HepG2 (cell line): ENCODE data around the gene ABHD2. TPM values are rescaled to one million over a fixed set of nuclear protein-coding genes. Genes with fewer than 3 reads are reported as not detected.

Experiments
- ATAC-seq: fragments of 200-7000 bp; cut with Tn5 transposase; 3 replicates; pipeline ENCODE4 v1.9.1; 2020; ENCODE audit warnings: mild to moderate bottlenecking, moderate library complexity
- BruUV-seq: library from RNA; stranded (reverse); fragments of 400-500 nt; replicated peaks from 2 replicates; lab custom pipeline; 2021; lab: Mats Ljungman, UMichigan
- CTCF ChIA-PET: fragments of 300-600 bp; formaldehyde crosslinking; extraction: SDS; loops from one replicate; lab custom pipeline; 2021; ENCODE audit warnings: low total read pairs, inconsistent platforms, low intra/inter-chr PET ratio; lab: Yijun Ruan, JAX
- POLR2A ChIA-PET: fragments of 350-600 bp; sonication (Branson Sonifier 250); formaldehyde crosslinking; loops from one replicate; lab custom pipeline; 2020; ENCODE audit warnings: antibody characterized with exemption, inconsistent platforms; lab: Yijun Ruan, JAX
- DNase-seq: peaks from one replicate; pipeline ENCODE4 v3.0.0-alpha.2; 2015; ENCODE audit warnings: low spot score
- FAIRE-seq: peaks from 3 replicates; lab custom pipeline; 2011; peaks lifted over from hg19 to GRCh38; lab: Jason Lieb, UNC
- H2AFZ ChIP-seq: one replicate; pipeline ENCODE4 v1.6.1; 2011; ENCODE audit warnings: low read length, inconsistent platforms
- H3K27ac ChIP-seq: fragments of 300-600 bp; 3 replicates; pipeline ENCODE4 v1.8.0; 2011; ENCODE audit warnings: mixed run types, mild to moderate bottlenecking, mixed read lengths, low read length, inconsistent platforms; ENCODE audit not compliant: insufficient read depth; ENCODE audit errors: extremely low read length
- H3K27me3 ChIP-seq, 2 experiments: fragments of 200-600 bp in 1 of 2; 2 replicates in 1 of 2; 3 replicates in 1 of 2; pipeline versions ENCODE4 v1.6.0 to v1.8.0; 2011; ENCODE audit warnings: low read length in 2 of 2, mild to moderate bottlenecking in 2 of 2, moderate library complexity in 2 of 2, inconsistent platforms in 1 of 2; ENCODE audit not compliant: insufficient read depth in 2 of 2, control insufficient read depth in 1 of 2
- H3K36me3 ChIP-seq, 2 experiments: fragments of 200-600 bp in 1 of 2; replicated peaks in 1 of 2; 2 replicates in 1 of 2; 3 replicates in 1 of 2; pipeline versions ENCODE4 v1.5.1 to v1.8.0; 2011; ENCODE audit warnings: low read length in 2 of 2, inconsistent platforms in 1 of 2; ENCODE audit not compliant: insufficient read depth in 2 of 2, control insufficient read depth in 1 of 2
- H3K4me1 ChIP-seq: 2 replicates; pipeline ENCODE4 v1.5.1; 2012; ENCODE audit warnings: low read length, inconsistent platforms; ENCODE audit not compliant: insufficient read depth
- H3K4me2 ChIP-seq: 2 replicates; pipeline ENCODE4 v1.6.0; 2011; ENCODE audit warnings: low read depth, low read length, inconsistent platforms
- H3K4me3 ChIP-seq, 3 experiments: fragments of 200-600 bp in 1 of 3; sonication (generic), shearing (Covaris generic) in 1 of 3; replicated peaks in 1 of 3; 2 replicates each; pipeline ENCODE4 v1.5.1; 2011 to 2016; ENCODE audit warnings: low read length in 3 of 3, inconsistent platforms in 2 of 3, low read depth in 2 of 3, mild to moderate bottlenecking in 2 of 3, control low read depth in 1 of 3, mixed read lengths in 1 of 3; ENCODE audit not compliant: insufficient read depth in 1 of 3
- H3K79me2 ChIP-seq: one replicate; pipeline ENCODE4 v1.6.1; 2011; ENCODE audit warnings: low read length, inconsistent platforms; ENCODE audit not compliant: insufficient read depth
- H3K9ac ChIP-seq: 2 replicates; pipeline ENCODE4 v1.6.0; 2011; ENCODE audit warnings: mild to moderate bottlenecking, low read depth, low read length, inconsistent platforms; ENCODE audit not compliant: insufficient read depth
- H3K9me3 ChIP-seq: 2 replicates; pipeline ENCODE4 v1.5.1; 2012; ENCODE audit warnings: mild to moderate bottlenecking, low read length
- H4K20me1 ChIP-seq: 2 replicates; pipeline ENCODE4 v1.6.0; 2011; ENCODE audit warnings: inconsistent platforms, mild to moderate bottlenecking, low read length, moderate library complexity; ENCODE audit not compliant: insufficient read depth
- FOXA3 ChIP-seq: IDR thresholded peaks from 2 replicates; pipeline ENCODE4 v1.6.1; 2016; ENCODE audit warnings: missing genetic modification reagents, missing compliant biosample characterization
- FOXP1 ChIP-seq, 2 experiments: fragments of 450-650 bp in 1 of 2; IDR thresholded peaks; 2 replicates each; pipeline ENCODE4 v1.6.1; 2017 to 2018; ENCODE audit warnings: antibody characterized with exemption in 1 of 2
- HNF4A ChIP-seq: sonication (generic); formaldehyde crosslinking; IDR thresholded peaks from 2 replicates; pipeline ENCODE4 v1.4.0; 2020; ENCODE audit warnings: missing genetic modification reagents
- MED1 ChIP-seq: sonication (generic); formaldehyde crosslinking; IDR thresholded peaks from 2 replicates; pipeline ENCODE4 v1.4.0; 2020; ENCODE audit warnings: missing genetic modification reagents
- NCOA2 ChIP-seq: sonication (generic); formaldehyde crosslinking; IDR thresholded peaks from 2 replicates; pipeline ENCODE4 v1.8.0; 2022; ENCODE audit warnings: inconsistent platforms
- SOX13 ChIP-seq, 3 experiments: fragments of 450-650 bp in 1 of 3; sonication (generic) in 1 of 3; formaldehyde crosslinking in 1 of 3; IDR thresholded peaks in 2 of 3; conservative IDR thresholded peaks in 1 of 3; 2 replicates each; pipeline versions ENCODE4 v1.5.0 to v1.6.1; 2016 to 2020; ENCODE audit warnings: antibody characterized with exemption in 1 of 3, mild to moderate bottlenecking in 1 of 3, missing compliant biosample characterization in 1 of 3, missing genetic modification reagents in 1 of 3, moderate library complexity in 1 of 3
- TEAD3 ChIP-seq: optimal IDR thresholded peaks from 2 replicates; pipeline ENCODE3; 2016; ENCODE audit warnings: borderline replicate concordance
- ZNF773 ChIP-seq: sonication (generic); formaldehyde crosslinking; IDR thresholded peaks from 2 replicates; pipeline ENCODE4 v1.4.0; 2020; ENCODE audit warnings: missing genetic modification reagents, borderline replicate concordance
- WGBS: methylation state at CpG from one replicate; pipeline ENCODE4 v1.1.6; 2017; ENCODE audit warnings: low lambda C conversion rate; 5-methylcytosine and 5-hydroxymethylcytosine counted together
- in situ Hi-C: cut with HindIII; loops from 2 replicates; pipeline ENCODE4 v1.10.0; 2017; ENCODE audit warnings: low pct_unique_long_range_greater_than_20kb; ENCODE audit not compliant: extremely low pct_ligation_motif_present
- intact Hi-C: fragments of 100-400 bp; cut with micrococcal nuclease; formaldehyde crosslinking; loops from one replicate; pipeline ENCODE4 v1.10.0; 2022; ENCODE audit not compliant: unreplicated experiment
- polyA plus RNA-seq, 8 experiments: library from polyadenylated mRNA; depleted of rRNA in 3 of 8; stranded (reverse) in 7 of 8; unstranded in 1 of 8; fragments of >200 nt; fragmentation: Illumina TruSeq in 4 of 8; extraction: Trizol in 4 of 8; gene quantifications; 2 replicates each; pipeline versions ENCODE4 v1.2.1 to v1.2.3, GENCODE V29; 2011 to 2016; ENCODE audit warnings: low read depth in 4 of 8, missing spikeins in 1 of 8, mixed read lengths in 1 of 8; ENCODE audit not compliant: insufficient read depth in 1 of 8
- total RNA-seq, 5 experiments: library from RNA; depleted of rRNA; stranded (reverse); fragments of >200 nt; fragmentation: Illumina TruSeq; extraction: Trizol; gene quantifications; 2 replicates each; pipeline ENCODE4 v1.2.3, GENCODE V29; 2016; ENCODE audit warnings: low read depth in 1 of 5
- TF ChIP-seq, protein P1 (sequence below): sonication (generic); formaldehyde crosslinking; conservative IDR thresholded peaks from 2 replicates; pipeline ENCODE4 v1.4.0; 2020; ENCODE audit warnings: mild to moderate bottlenecking, missing genetic modification reagents, moderate library complexity
- TF ChIP-seq, protein P2 (sequence below): sonication (generic); formaldehyde crosslinking; IDR thresholded peaks from 2 replicates; pipeline ENCODE4 v1.5.1; 2020; ENCODE audit warnings: mild to moderate bottlenecking, missing genetic modification reagents, moderate library complexity
- TF ChIP-seq, protein P3 (sequence below): sonication (generic); formaldehyde crosslinking; IDR thresholded peaks from 2 replicates; pipeline ENCODE4 v1.4.0; 2020; ENCODE audit warnings: missing genetic modification reagents, borderline replicate concordance

ABHD2 gene
- total and polyA plus RNA-seq, 2 of the 13 experiments (the other 11 are each of a cell fraction or from before 2014, with no cell fraction given), result 14.8 to 22.4 TPM

DNA sequence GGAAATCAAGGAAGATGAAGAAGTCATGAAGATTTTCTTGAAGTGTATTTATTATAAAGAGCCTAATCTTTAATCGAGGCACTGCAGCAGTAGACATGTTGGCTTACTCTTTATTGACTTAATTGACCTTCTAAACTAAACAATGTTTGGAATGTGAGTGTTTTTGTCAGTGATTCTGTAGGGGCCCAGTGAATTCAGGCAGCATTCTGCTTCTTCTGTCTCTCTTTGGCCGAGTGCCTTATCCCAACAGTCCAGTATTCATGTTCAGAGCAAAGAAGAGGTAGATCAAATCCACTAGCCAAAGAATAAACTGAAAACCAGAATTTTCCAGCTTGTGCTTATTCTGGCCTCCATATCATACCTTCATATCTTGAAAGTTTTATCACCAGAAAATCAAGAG lies 77.4 kb downstream of the ABHD2 start:
- Histone ChIP-seq H3K36me3 (peaks cover 0 to 7% of the 10 kb centered on the region in 2 experiments; a peak in 3 of 5 replicates), H3K4me3 (no peak overlapping the region), H2AFZ (no peak overlapping the region), H3K27me3 (no peaks in the 10 kb centered on the region), H3K4me2 (peak overlapping the region; percentile 18), H3K9me3 (no peaks in the 10 kb centered on the region), H3K9ac (no peak overlapping the region), H3K4me1 (peaks cover 71% of the 10 kb centered on the region), H4K20me1 (no peaks in the 10 kb centered on the region), H3K79me2 (no peaks in the 10 kb centered on the region), H3K27ac (peak overlapping the region; percentile 65)
- TF ChIP-seq NCOA2 (CRISPR knock-in tag), result peak; percentile 32; the same call in 1 of the 2 replicates
- TF ChIP-seq SOX13 (IDR thresholded peaks at IDR 0.05), result no peak
- TF ChIP-seq SOX13 (CRISPR knock-in tag; conservative IDR thresholded peaks at IDR 0.05 in 1 of 2, IDR thresholded peaks at IDR 0.05 in 1 of 2), result peak in 1 of 2 experiments; percentile 19; a peak in 1 of 4 replicates
- TF ChIP-seq, protein P1, sequence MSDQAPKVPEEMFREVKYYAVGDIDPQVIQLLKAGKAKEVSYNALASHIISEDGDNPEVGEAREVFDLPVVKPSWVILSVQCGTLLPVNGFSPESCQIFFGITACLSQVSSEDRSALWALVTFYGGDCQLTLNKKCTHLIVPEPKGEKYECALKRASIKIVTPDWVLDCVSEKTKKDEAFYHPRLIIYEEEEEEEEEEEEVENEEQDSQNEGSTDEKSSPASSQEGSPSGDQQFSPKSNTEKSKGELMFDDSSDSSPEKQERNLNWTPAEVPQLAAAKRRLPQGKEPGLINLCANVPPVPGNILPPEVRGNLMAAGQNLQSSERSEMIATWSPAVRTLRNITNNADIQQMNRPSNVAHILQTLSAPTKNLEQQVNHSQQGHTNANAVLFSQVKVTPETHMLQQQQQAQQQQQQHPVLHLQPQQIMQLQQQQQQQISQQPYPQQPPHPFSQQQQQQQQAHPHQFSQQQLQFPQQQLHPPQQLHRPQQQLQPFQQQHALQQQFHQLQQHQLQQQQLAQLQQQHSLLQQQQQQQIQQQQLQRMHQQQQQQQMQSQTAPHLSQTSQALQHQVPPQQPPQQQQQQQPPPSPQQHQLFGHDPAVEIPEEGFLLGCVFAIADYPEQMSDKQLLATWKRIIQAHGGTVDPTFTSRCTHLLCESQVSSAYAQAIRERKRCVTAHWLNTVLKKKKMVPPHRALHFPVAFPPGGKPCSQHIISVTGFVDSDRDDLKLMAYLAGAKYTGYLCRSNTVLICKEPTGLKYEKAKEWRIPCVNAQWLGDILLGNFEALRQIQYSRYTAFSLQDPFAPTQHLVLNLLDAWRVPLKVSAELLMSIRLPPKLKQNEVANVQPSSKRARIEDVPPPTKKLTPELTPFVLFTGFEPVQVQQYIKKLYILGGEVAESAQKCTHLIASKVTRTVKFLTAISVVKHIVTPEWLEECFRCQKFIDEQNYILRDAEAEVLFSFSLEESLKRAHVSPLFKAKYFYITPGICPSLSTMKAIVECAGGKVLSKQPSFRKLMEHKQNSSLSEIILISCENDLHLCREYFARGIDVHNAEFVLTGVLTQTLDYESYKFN (CRISPR knock-in tag), result 0 out of 2 replicates have a peak, but pooled peaks have one; percentile 34
- TF ChIP-seq, protein P2, sequence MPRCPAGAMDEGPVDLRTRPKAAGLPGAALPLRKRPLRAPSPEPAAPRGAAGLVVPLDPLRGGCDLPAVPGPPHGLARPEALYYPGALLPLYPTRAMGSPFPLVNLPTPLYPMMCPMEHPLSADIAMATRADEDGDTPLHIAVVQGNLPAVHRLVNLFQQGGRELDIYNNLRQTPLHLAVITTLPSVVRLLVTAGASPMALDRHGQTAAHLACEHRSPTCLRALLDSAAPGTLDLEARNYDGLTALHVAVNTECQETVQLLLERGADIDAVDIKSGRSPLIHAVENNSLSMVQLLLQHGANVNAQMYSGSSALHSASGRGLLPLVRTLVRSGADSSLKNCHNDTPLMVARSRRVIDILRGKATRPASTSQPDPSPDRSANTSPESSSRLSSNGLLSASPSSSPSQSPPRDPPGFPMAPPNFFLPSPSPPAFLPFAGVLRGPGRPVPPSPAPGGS (CRISPR knock-in tag), result no peak
- 0 out of 2 replicates have a peak, but pooled peaks have one; percentile 14 for TF ChIP-seq MED1 (CRISPR knock-in tag)
- peak; percentile 67 for TF ChIP-seq FOXA3 (CRISPR knock-in tag)
- TF ChIP-seq, protein P3, sequence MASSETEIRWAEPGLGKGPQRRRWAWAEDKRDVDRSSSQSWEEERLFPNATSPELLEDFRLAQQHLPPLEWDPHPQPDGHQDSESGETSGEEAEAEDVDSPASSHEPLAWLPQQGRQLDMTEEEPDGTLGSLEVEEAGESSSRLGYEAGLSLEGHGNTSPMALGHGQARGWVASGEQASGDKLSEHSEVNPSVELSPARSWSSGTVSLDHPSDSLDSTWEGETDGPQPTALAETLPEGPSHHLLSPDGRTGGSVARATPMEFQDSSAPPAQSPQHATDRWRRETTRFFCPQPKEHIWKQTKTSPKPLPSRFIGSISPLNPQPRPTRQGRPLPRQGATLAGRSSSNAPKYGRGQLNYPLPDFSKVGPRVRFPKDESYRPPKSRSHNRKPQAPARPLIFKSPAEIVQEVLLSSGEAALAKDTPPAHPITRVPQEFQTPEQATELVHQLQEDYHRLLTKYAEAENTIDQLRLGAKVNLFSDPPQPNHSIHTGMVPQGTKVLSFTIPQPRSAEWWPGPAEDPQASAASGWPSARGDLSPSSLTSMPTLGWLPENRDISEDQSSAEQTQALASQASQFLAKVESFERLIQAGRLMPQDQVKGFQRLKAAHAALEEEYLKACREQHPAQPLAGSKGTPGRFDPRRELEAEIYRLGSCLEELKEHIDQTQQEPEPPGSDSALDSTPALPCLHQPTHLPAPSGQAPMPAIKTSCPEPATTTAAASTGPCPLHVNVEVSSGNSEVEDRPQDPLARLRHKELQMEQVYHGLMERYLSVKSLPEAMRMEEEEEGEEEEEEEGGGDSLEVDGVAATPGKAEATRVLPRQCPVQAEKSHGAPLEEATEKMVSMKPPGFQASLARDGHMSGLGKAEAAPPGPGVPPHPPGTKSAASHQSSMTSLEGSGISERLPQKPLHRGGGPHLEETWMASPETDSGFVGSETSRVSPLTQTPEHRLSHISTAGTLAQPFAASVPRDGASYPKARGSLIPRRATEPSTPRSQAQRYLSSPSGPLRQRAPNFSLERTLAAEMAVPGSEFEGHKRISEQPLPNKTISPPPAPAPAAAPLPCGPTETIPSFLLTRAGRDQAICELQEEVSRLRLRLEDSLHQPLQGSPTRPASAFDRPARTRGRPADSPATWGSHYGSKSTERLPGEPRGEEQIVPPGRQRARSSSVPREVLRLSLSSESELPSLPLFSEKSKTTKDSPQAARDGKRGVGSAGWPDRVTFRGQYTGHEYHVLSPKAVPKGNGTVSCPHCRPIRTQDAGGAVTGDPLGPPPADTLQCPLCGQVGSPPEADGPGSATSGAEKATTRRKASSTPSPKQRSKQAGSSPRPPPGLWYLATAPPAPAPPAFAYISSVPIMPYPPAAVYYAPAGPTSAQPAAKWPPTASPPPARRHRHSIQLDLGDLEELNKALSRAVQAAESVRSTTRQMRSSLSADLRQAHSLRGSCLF (CRISPR knock-in tag), result no peak
- TF ChIP-seq TEAD3 (CRISPR knock-in tag), result peak; percentile 78
- TF ChIP-seq ZNF773, result no peak
- no peak for TF ChIP-seq FOXP1 (IDR thresholded peaks at IDR 0.05)
- TF ChIP-seq FOXP1 (CRISPR knock-in tag; IDR thresholded peaks at IDR 0.05), result 0 out of 2 replicates have a peak, but pooled peaks have one; percentile 9
- TF ChIP-seq HNF4A (CRISPR knock-in tag), result peak; percentile 12; the same call in 1 of the 2 replicates
- ATAC-seq (peak; percentile 60), DNase-seq (peak; percentile 53), FAIRE-seq (peak; percentile 37)
- POLR2A ChIA-PET, result interaction anchor here (0.9 to 2.6 kb wide), 6 partner anchors 12 to 78 kb away, joined by 3 to 21 read pairs (median 10); partner anchors contain the start of gene ABHD2
- no TSS peak for BruUV-seq
- CTCF ChIA-PET, result interaction anchor here (1.4 kb wide), 1 partner anchor 109 kb away, joined by 5 read pairs; no protein-coding TSS in a partner anchor
- intact Hi-C loops (loop anchor here (2.0 kb wide), 1 partner anchor 27 kb away; no protein-coding TSS in a partner anchor), in situ Hi-C loops (no loop called here)
- 8% methylated on average over 2 of the region's 2 CpGs for WGBS
